AG04449 (cell line): Measurements from ENCODE around the gene RBM28.

Experiments used
- CTCF ChIA-PET: fragments of 350-600 bp; formaldehyde crosslinking; extraction: SDS; loops from one replicate; lab custom pipeline; 2021; ENCODE audit warnings: antibody characterized with exemption; lab: Yijun Ruan, JAX
- POLR2A ChIA-PET: fragments of 400-600, 350-600 bp; formaldehyde crosslinking; extraction: SDS; loops from one replicate; lab custom pipeline; 2020; ENCODE audit warnings: antibody characterized with exemption, inconsistent platforms; lab: Yijun Ruan, JAX
- DNase-seq: peaks from one replicate; pipeline ENCODE4 v3.0.0-alpha.2; 2010; ENCODE audit warnings: low read depth, low spot score
- H3K4me3 ChIP-seq: 2 replicates; pipeline ENCODE4 v1.5.1; 2011; ENCODE audit warnings: low read depth, mild to moderate bottlenecking, control low read depth, low read length
- CTCF ChIP-seq: IDR thresholded peaks from one replicate; pipeline ENCODE4 v1.5.1; 2011; ENCODE audit warnings: mild to moderate bottlenecking, moderate library complexity, low read length, control low read depth, inconsistent platforms; ENCODE audit not compliant: insufficient read depth; ENCODE audit errors: missing control alignments

The RBM28 gene

GRCh38 chr7:128274246-128274883 is 69.3 kb downstream of the RBM28 start:
- no peak for DNase-seq
- ChIA-PET POLR2A (interaction anchor here (0.6 kb wide), 1 partner anchor 69 kb away, joined by 4 read pairs; the partner anchor contains the start of gene RBM28), CTCF (no interaction called here)
- H3K4me3 ChIP-seq = no peak overlapping the region
- TF ChIP-seq CTCF = no peak

GRCh38 chr7:128271942-128272481 is 71.7 kb downstream of the RBM28 start:
- no peak for DNase-seq
- ChIA-PET POLR2A (no interaction called here), CTCF (no interaction called here)
- no peak for TF ChIP-seq CTCF
- H3K4me3 ChIP-seq = peak overlapping the region; percentile 30

- DNase-seq = no peak
- peak overlapping the region; percentile 30 for H3K4me3 ChIP-seq
- no peak for TF ChIP-seq CTCF
- CTCF ChIA-PET = interaction anchor here (0.8 kb wide), 1 partner anchor 35 kb away, joined by 3 read pairs; no protein-coding TSS in a partner anchor
- POLR2A ChIA-PET = no interaction called here
Observed at GRCh38 chr7:128271471-128271941, 72.2 kb downstream of the RBM28 start.

- ChIA-PET POLR2A (no interaction called here), CTCF (interaction anchor here (0.8 to 0.9 kb wide), 2 partner anchors 34 to 51 kb away, joined by 3 read pairs; no protein-coding TSS in a partner anchor)
- DNase-seq = no peak
- peak; percentile 26 for TF ChIP-seq CTCF
- H3K4me3 ChIP-seq = no peak overlapping the region
Observed at GRCh38 chr7:128270826-128271272, 72.9 kb downstream of the RBM28 start.

- ChIA-PET POLR2A (no interaction called here), CTCF (interaction anchor here (0.6 kb wide), 1 partner anchor 391 kb away, joined by 3 read pairs; no protein-coding TSS in a partner anchor)
- no peak overlapping the region for H3K4me3 ChIP-seq
- DNase-seq = no peak
- no peak for TF ChIP-seq CTCF
Observed at GRCh38 chr7:128268233-128268632, 75.5 kb downstream of the RBM28 start.

- H3K4me3 ChIP-seq = peak overlapping the region; percentile 35
- POLR2A ChIA-PET = no interaction called here
- CTCF ChIA-PET = interaction anchor here (0.9 to 1.3 kb wide), 4 partner anchors 12 to 55 kb away, joined by 3 to 4 read pairs (median 4); no protein-coding TSS in a partner anchor
- TF ChIP-seq CTCF = no peak
- DNase-seq = no peak
Observed at GRCh38 chr7:128267595-128267924, 76.1 kb downstream of the RBM28 start.
